CD4-positive, alpha-beta T cell treated with Interleukin-17A for 1 hour (primary cell): ENCODE results near the gene ZFPM1.

Experiments
- DNase-seq: peaks from one replicate; pipeline ENCODE4 v3.0.0-alpha.2; 2020

ZFPM1 gene

DNA sequence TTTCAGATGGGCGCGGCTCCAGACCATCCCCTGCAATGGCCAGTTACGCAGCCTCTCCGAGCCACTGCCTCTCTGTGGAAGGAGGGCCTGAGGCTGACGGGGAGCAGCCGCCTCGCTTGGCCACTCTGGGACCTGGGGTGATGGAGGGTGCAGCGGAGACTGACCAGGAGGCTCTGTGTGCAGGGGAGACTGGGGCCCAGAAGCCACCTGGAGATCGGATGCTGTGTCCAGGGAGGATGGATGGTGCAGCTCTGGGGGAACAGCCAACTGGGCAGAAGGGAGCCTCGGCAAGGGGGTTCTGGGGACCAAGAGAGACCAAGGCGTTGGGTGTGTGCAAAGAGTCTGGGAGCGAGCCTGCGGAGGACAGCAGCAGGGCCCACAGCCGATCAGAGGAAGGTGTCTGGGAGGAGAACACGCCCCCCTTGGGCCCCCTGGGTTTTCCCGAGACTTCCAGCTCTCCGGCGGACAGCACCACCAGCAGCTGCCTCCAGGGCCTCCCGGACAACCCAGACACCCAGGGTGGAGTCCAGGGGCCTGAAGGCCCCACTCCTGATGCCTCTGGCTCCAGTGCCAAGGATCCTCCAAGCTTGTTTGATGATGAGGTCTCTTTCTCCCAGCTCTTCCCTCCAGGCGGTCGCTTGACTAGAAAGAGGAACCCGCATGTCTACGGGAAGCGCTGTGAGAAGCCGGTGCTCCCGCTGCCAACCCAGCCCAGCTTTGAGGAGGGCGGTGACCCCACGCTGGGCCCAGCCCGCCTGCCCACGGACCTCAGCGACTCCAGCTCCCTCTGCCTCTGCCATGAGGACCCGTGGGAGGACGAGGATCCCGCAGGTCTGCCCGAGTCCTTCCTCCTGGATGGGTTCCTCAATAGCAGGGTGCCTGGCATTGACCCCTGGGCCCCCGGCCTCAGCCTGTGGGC lies 17.4 kb upstream of the ZFPM1 start:
- no peak for DNase-seq

DNA sequence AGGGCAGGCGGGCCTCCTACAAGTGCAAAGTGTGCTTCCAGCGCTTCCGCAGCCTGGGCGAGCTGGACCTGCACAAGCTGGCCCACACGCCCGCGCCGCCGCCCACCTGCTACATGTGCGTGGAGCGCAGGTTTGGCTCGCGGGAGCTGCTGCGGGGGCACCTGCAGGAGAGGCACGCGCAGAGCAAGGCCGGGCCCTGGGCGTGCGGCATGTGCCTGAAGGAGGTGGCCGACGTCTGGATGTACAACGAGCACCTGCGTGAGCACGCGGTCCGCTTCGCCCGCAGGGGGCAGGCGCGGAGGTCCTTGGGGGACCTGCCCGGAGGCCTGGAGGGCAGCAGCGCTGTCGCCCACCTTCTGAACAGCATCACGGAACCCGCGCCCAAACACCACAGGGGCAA lies 16.3 kb upstream of the ZFPM1 start:
- no peak for DNase-seq

DNA sequence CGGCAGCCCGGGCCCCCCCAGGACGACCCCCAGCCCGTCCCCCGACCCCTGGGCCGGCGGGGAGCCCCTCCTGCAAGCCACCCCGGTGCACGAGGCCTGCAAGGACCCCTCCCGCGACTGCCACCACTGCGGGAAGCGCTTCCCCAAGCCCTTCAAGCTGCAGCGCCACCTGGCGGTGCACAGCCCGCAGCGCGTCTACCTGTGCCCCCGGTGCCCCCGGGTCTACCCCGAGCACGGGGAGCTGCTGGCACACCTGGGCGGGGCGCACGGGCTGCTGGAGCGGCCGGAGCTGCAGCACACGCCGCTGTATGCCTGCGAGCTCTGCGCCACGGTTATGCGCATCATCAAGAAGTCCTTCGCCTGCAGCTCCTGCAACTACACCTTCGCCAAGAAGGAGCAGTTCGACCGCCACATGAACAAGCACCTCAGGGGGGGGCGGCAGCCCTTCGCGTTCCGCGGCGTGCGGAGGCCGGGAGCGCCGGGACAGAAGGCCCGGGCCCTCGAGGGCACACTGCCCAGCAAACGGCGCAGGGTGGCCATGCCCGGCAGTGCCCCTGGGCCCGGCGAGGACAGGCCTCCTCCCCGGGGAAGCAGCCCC lies 15.6 kb upstream of the ZFPM1 start:
- DNase-seq, result peak; percentile 64

DNA sequence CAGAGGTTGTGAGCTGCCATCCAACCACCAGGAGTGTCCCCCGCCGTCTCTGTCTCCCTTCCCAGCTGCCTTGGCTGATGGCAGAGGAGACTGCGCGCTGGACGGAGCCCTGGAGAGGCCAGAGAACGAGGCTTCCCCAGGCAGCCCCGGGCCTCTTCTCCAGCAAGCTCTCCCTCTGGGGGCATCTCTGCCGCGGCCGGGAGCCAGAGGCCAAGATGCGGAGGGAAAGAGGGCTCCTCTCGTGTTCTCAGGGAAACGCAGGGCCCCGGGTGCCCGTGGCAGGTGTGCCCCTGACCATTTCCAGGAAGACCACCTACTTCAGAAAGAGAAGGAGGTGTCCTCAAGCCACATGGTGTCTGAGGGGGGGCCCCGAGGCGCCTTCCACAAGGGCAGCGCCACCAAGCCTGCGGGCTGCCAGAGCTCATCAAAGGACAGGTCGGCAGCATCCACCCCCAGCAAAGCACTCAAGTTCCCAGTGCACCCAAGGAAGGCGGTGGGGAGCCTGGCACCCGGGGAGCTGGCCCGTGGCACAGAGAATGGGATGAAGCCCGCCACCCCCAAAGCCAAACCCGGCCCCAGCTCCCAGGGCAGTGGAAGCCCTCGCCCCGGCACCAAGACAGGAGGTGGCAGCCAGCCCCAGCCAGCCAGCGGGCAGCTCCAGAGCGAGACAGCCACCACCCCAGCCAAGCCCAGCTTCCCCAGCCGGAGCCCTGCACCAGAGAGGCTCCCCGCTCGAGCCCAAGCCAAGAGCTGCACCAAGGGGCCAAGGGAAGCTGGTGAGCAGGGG lies 14.8 kb upstream of the ZFPM1 start:
- no peak for DNase-seq

DNA sequence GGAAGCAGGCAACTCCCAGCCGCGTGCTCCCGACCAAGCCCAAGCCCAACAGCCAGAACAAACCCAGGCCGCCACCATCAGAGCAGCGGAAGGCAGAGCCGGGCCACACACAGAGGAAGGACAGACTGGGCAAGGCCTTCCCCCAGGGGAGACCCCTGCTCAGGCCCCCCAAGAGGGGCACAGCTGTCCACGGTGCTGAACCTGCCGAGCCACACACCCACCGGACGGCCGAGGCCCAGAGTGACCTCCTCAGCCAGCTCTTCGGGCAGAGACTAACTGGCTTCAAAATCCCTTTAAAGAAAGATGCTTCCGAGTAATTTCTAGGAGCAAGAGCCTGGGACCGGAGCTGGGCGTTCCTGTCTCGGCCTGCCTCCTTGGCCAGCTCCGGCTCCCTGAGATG lies 14.1 kb upstream of the ZFPM1 start:
- DNase-seq, result no peak

DNA sequence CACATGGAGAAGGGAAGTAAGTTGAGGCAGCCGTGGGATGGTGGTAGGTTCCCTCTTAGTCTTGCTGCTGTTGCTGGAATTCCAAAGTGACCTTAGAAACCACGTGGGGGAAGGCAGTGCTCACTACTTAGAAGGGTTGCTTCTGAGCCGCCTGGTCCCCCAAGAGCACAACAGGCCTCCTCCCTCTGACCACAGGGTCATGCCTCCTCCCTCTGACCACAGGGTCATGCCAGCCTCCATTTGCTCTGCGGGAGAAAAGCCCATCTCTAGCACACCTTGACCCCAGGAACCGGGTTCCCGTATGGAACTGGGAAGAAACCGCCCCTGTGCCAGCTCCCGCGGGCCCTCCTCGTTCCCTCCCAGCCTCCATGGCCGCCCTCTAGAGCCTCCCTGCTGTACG lies 13.4 kb upstream of the ZFPM1 start:
- DNase-seq, result no peak

DNA sequence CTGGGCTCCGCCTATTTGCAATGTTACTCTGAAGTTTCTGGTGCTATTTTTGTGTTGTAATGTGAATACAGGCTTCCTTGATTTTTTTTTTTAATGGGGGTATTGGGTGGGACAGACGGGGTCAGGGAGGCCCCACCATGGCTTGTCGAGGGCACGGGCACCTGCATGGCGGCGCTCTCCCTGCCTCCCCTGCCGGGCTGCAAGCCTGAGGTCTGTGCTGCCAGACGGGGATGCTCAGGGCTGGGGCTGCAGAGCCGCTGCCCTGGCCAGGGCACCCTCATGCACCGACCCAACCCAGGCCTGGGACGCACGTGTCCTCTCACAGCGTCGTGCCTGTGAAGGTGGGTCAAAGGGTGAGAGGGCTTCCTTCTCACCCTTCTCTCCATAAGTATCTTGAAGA lies 13.0 kb upstream of the ZFPM1 start:
- no peak for DNase-seq

DNA sequence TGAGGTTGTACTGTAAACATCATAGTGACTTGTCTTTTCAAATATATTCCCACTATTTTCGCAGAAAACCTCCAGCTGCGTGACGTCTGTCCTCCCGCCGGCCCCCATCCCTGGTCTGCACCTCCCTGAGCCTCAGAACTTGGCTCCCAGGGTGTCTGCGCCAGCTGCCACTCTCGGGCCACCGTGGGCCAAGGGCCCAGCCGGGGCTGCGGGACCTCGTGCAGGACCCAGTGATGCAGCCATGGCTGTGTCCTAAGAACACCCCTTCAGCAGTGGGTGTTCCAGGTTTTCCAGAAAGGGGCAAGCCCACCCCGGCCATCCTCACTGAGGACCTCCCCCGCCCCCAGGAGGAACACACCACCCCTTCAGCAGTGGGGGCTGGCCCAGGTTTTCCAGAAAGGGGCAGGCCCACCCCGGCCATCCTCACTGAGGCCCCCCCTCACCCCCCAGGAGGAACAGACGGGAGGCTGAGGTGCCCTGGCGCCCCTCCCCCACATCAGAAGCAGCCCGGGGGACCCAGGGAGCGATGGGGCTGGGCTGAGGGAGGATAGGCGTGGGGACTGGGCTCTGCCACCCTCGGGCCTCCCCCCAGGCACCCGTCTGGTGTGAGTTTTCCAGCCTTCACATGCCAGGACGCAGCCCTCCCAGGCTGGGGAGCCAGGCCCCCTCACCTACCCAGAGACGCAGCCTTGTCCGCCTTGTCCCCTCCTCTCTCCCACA lies 12.2 kb upstream of the ZFPM1 start:
- no peak for DNase-seq

DNA sequence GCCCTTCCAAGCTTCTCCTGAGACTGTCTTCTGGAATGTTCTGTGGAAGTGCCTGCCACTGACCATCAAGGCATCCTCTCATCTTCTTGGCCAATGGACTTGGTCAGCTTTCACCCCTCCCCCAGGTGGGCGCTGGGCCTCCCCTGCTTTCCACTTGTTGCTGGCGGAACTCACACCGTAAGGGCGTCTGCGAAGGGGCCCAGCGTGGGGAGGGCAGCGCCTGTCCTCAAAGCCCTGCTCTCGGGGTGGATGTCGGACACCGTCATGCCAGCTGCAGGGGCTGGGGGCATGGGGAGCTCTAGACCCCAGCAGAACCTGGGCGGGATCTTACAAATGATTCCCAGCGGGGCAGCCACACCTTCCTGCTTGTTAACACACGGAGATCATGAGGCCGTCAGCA lies 11.6 kb upstream of the ZFPM1 start:
- no peak for DNase-seq

DNA sequence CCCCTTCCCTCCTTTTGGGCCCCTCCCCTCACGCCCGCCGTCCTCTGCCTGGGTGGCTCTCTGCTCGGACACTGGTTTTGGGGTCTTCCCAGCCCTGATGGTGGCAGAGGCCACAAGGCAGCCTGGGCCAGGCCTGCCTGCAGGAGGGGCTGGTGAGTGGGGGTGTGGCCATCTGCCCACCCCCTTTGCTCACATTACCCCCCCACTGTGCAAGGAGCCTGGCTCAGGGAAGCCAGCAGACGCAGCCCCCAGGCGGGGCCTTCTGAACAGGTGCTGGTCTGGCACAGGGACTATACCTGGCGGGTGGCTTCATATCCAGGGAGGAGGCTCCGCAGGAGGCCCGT lies 10.7 kb upstream of the ZFPM1 start:
- no peak for DNase-seq

DNA sequence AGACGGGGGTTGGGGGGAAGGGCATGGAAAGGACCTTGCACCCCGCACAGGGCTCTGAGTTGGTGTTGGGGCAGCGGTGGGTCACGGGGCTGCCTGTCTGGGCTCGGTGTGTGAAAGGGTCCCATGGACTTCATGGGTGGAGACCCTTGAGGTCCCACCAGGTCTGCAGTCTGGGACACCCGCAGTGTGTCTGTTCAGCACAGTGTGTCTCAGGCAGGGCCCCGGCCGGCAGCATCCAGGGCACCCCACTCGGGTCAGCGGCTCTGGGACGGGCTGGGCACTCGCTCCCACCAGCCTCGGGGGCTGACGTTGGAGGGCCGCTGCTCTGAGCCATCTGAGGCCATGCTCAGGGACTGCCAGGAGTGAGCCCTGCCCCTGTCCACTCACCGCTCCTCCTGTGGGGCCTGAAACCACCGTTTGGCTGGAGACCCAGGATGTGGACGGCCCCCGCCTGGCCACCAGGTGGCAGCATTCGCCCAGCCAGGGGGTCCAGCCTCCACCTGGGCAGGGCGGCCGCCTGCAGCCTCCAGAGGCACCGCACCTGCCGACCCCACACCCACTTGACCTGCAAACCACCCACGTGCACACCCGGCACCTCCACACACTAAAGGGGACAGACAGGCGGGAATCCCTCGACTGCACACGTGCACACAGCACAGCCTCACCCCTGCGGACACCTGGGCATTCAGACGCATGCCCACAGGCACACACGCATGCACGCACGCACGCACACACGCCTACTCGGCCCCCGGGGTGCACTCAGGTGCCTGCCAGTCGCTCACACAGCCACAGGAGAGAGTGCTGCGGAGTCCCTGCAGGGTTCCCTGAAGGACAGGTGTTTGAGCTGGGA lies 10.1 kb upstream of the ZFPM1 start:
- DNase-seq, result peak; percentile 79

DNA sequence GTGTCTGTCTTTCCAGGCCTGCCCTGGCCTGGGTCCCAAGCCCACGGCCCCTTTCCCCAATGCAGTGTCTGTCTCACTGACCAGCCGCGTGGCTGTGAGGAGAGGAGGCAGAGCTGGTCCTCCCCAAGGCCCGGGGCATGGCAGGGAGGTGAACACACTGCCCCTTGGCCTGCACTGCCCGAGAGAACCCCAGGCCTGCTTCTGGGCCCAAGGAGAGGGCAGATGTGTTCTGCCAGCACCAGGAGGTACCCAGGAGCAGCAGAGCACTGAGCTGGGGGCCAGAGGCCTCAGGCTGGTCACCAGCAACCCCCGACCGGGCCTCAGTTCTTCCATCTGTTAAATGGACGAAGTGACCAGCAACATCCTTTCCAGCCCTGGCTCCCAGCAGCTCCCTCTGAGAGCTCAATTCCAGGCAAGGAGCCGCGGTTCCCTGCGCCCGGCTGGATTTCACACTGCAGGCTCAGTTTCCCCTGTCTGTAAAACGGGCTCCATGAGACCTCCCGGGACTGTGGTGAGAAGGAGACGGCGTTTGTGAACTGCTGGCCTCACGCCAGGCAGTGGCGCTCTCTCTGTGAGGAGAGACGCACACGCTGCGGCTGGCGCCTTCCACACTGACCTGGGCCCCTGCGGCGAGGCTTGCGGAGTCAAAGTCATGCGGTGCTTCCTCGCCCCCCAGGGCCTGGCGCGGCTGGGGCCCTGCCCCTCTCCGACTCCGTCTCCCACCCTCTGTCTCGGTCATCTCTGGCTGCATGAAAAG lies 8.1 kb upstream of the ZFPM1 start:
- DNase-seq, result no peak

DNA sequence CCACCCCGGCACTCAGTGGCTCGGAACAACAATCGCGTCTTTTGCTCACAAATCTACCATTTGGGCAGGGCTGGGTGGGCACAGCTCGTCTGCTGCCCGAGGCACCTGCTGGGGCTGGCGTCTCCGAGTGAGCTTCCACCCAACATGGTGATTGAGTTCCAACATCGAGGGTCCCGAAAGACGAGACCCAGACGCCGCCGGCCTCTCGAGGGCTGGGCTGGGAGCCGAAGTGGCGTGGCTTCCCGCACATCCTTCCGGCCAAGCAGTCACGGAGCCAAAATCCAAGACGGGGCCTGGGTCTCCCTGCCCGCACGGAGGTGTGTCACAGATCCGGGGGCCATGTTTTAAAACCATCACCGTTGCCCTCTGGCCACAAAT lies 7.5 kb upstream of the ZFPM1 start:
- no peak for DNase-seq

DNA sequence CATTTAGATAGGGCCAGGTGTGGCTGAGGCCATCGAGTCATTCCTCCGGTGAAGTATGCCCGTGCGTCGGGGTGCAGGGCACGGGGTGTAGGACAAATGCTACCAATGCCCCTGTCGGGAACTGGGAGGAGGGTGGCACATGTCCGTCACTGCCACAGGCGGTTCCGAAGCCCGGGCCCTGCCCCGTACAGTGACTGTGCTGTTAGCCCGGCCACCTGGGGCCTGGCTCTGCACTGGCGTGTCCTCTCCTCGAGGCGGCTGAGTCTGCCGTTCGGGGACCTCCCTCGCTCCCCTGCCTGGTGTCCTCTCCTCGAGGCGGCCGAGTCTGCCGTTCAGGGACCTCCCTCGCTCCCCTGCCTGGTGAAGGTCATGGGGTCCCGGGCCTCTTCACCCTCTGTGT lies 7.0 kb upstream of the ZFPM1 start:
- DNase-seq, result no peak

DNA sequence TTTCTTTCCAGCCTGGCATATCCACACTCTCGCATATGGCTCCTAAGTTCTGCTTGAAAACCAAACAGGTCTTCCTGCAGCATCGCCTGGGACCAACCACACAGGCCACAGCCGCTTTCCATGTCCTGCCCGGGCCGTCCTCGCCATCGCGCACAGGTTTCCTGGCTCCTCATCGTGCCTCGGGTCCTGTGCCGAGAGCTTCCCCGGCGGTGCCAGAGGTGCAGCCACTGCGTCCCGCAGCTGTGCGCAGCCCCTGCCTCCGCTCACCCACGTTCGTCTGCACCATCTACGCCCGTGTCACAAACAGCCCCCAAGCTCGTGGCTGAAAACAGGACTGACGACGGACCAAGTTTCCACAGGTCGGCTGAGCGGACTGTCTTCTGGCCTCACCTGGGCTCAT lies 6.3 kb upstream of the ZFPM1 start:
- no peak for DNase-seq

DNA sequence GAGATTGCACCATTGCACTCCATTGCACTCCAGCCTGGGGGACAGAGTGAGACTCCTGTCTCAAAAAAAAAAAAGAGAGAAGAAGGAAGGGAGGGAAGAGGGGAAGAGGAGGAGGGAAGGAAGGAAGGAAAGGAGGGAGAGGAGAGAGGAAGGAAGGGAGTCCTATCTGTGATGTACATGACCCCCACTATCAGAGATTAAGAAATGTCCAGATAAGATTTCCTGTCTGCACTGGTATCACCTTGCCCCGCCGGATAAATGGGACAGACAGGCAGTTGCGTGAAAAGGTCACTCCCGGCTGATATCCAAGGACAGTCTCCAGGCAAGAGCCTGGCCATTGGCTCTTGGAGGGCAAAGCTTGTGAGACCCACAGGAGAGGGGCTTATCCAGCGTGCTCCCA lies 5.2 kb upstream of the ZFPM1 start:
- DNase-seq, result no peak

DNA sequence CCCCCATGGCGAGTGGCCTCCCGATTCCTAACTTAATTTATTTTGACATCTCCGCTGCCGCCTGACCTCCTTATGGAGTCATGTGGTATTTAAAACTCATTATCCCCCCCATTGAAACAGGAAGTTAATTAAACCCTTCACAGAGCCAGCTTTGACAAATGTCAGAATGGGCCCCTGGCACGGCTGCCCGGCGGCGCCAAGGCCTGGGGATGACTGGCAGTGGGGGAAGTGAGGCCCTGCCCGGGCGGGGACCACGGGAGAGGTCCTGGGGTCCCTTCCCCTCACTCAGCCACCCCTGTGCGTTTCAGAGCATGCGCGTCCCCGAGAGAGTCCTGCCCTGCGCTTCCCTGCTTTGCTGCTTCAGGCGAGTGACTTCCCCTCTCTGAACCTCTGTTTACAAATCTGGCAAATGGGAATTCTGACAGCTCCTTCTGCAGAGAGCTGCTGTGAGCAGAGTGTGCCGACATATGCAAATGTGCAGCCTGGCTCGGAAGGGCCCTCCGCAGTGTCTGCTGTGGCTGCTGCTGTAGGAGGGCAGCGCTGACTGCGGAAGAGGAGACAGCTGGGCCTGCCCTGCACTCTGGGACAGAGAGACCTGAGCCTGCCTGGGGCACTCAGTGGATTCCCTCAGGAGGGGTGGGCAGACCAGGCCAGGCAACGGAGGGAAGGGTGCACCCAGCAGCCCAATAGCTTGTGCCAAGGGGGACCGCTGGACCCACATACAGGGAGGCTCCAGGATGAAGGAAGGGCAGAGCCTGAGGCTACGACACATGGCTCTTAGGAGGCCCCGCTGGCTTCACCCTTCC lies 4.4 kb upstream of the ZFPM1 start:
- DNase-seq, result no peak

DNA sequence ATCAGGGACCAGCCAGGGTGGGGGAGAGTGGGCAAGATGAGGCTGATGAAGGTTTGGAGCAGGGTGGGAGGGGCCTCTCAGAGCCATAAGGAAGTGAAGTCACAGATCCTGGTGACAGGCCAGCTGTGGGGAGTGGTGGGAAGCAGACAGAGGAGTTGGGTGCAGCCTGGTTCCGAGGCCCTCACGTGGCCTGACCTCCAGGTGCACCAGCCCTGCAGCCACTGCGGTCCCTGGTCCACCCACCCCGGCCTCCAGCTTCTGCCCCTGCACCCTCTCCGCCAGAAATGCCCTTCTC lies 3.9 kb upstream of the ZFPM1 start:
- DNase-seq, result no peak

DNA sequence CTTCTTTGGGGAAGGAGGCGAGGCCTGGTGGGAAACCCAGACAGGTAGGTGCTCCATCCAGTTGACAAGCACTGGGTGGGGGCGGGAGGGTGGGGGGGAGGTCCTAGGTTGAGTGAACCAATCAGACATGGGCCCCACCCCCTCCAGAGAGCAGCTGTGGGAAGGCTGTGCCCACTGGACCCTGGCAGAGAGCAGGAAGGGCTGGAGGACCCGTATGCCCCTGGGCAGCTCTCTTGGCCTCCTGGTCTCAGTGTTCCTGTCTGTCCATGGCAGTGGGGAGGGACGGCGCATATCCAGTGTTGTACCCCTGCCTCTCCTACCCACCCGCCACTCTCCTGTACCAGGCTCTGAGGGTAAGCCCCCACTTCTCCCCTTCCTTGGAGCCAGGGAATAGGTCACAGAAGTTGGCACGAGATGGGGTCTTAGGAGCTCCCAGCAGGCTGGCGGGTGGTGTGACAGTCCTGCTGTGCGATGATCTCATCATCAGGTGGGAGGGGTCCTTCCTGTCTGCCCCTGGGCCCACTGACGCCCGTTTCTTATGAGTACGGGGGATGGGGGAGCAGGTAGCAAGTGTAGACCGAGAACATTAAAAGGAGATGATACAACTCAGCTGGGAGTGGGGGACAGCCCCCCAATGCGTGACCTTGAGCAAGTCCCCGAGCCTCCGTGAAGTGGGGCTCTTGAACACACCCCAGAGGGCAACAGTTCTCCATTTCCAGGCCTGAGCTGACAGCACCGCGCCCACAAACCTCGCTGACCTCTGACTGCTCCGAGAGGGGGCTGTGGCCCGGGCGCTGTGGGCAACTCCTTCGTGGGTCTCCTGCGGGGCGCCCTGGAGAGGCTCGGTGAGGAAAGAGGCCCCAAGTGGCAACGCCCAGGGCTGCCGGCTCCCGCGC lies 1.2 kb upstream of the ZFPM1 start:
- no peak for DNase-seq
